Hepatocyte (in vitro differentiated cells): ENCODE results near the gene ASB2. TPM values are rescaled to one million over a fixed set of nuclear protein-coding genes. Genes with fewer than 3 reads are reported as not detected.

ENCODE experiments used
- DNase-seq: peaks from one replicate; pipeline ENCODE4 v3.0.0-alpha.2; 2016; ENCODE audit warnings: low spot score
- H2AFZ ChIP-seq: fragments of 200-600 bp; sonication (generic); 2 replicates; pipeline ENCODE4 v1.6.0; 2016; ENCODE audit warnings: antibody characterized with exemption, mild to moderate bottlenecking
- H3K27ac ChIP-seq: fragments of 200-600 bp; sonication (generic); 2 replicates; pipeline ENCODE4 v1.5.1; 2016; ENCODE audit warnings: mild to moderate bottlenecking
- H3K27me3 ChIP-seq: fragments of 200-600 bp; sonication (generic); 2 replicates; pipeline ENCODE4 v1.6.1; 2016
- H3K36me3 ChIP-seq: fragments of 200-600 bp; sonication (generic); replicated peaks from 2 replicates; pipeline ENCODE4 v1.5.1; 2016; ENCODE audit warnings: low read depth; ENCODE audit not compliant: insufficient read depth
- H3K4me1 ChIP-seq: fragments of 200-600 bp; sonication (generic); 2 replicates; pipeline ENCODE4 v1.5.1; 2016; ENCODE audit warnings: mild to moderate bottlenecking, moderate library complexity; ENCODE audit not compliant: insufficient read depth
- H3K4me2 ChIP-seq: fragments of 200-600 bp; sonication (generic); 2 replicates; pipeline ENCODE4 v1.6.0; 2016
- H3K4me3 ChIP-seq: fragments of 200-600 bp; sonication (generic); 2 replicates; pipeline ENCODE4 v1.5.1; 2016; ENCODE audit warnings: mild to moderate bottlenecking
- H3K79me2 ChIP-seq: fragments of 200-600 bp; sonication (generic); 2 replicates; pipeline ENCODE4 v1.6.0; 2017; ENCODE audit warnings: mild to moderate bottlenecking
- H3K9me2 ChIP-seq: fragments of 200-600 bp; sonication (generic); replicated peaks from 2 replicates; pipeline ENCODE4 v1.6.0; 2017; ENCODE audit warnings: mild to moderate bottlenecking; ENCODE audit not compliant: insufficient read depth
- H3K9me3 ChIP-seq: fragments of 200-600 bp; sonication (generic); 2 replicates; pipeline ENCODE4 v1.5.1; 2016; ENCODE audit warnings: low read depth, mild to moderate bottlenecking
- H4K20me1 ChIP-seq: fragments of 200-600 bp; sonication (generic); 2 replicates; pipeline ENCODE4 v1.6.0; 2016; ENCODE audit warnings: mild to moderate bottlenecking; ENCODE audit not compliant: insufficient read depth, poor library complexity, severe bottlenecking
- EZH2 ChIP-seq: fragments of 200-600 bp; sonication (generic); IDR thresholded peaks from 2 replicates; pipeline ENCODE4 v1.6.1; 2016; ENCODE audit warnings: antibody characterized with exemption, mild to moderate bottlenecking, borderline replicate concordance
- EZH2phosphoT487 ChIP-seq: fragments of 200-600 bp; sonication (generic); IDR thresholded peaks from one replicate; pipeline ENCODE4 v1.6.1; 2018; ENCODE audit warnings: antibody characterized with exemption, mild to moderate bottlenecking, low read depth, moderate library complexity; ENCODE audit not compliant: unreplicated experiment, severe bottlenecking
- WGBS: methylation state at CpG from one replicate; pipeline ENCODE4 v1.1.6; 2016; ENCODE audit warnings: low lambda C conversion rate; ENCODE audit errors: missing lambda C conversion rate; 5-methylcytosine and 5-hydroxymethylcytosine counted together
- polyA plus RNA-seq: library from polyadenylated mRNA; unstranded; fragments of >200 nt; fragmentation: Nextera tagmentation; extraction: Ambion mirVana; gene quantifications from 2 replicates; pipeline ENCODE4 v1.2.1, GENCODE V29; 2016
- total RNA-seq: library from RNA; depleted of rRNA; stranded (reverse); fragments of >200 nt; gene quantifications from 2 replicates; pipeline ENCODE4 v1.2.3, GENCODE V29; 2014
- TF ChIP-seq, protein P1 (sequence below): fragments of 200-600 bp; sonication (generic); IDR thresholded peaks from 2 replicates; pipeline ENCODE4 v1.5.1; 2016; ENCODE audit warnings: antibody characterized with exemption, mild to moderate bottlenecking; ENCODE audit not compliant: poor library complexity

ASB2 gene
- total and polyA plus RNA-seq, 2 experiments from 2014 or later: 0.27 to 0.53 TPM

DNA sequence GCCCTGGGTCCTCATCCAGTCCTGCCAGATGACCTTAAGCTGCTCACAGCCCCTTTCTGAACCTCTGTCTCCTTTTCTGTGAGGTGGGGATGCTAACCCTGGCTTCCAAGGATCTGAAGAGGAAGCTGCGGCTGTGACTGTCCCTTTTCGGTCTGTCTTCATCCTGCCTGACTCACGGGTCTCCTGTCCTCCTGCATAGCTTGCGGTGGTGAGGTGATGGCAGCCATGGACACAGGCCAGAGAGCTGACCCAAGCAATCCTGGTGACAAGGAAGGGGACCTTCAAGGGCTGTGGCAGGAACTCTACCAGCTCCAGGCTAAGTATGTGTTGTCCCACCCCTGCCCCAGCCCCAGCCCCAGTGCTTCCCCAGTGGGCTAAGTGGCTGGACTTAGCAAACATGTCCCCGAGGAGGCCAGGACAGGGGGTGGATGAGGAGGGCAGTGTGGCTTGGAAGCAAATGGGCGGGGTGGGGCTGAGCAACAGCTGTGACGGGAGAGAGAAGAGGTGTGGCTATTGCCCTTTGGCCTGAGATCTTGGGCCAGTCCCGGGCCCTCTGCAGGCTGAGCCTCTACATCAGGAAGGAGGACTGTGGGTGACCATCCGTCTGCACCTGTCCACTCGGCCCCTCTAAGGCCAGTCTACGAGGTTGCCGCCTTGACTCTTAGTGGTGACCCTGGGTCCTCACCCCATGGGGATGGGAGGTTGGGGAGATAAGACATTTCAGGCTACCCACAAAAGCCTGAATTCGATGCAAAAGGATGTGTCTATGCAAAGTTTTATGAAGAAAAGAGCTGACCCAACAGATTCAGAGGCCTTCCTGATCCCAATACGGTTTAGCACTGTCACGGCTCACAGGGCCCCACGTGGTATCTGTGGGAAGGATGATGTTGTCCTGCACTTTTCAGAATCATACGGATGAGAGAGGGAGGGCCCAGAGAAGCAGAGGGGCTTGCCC, 21.8 kb upstream of the ASB2 start:
- no peak overlapping the region for H3K27ac ChIP-seq
- H4K20me1 ChIP-seq: no peaks in the 10 kb centered on the region
- no peaks in the 10 kb centered on the region for H3K79me2 ChIP-seq
- H3K9me3 ChIP-seq: no peaks in the 10 kb centered on the region
- no peaks in the 10 kb centered on the region for H3K27me3 ChIP-seq
- H3K36me3 ChIP-seq: no peaks in the 10 kb centered on the region
- H3K4me3 ChIP-seq: no peak overlapping the region
- 89% methylated on average over 14 of the region's 17 CpGs for WGBS
- no peak overlapping the region for H2AFZ ChIP-seq
- no peaks in the 10 kb centered on the region for H3K9me2 ChIP-seq
- no peak for TF ChIP-seq EZH2
- TF ChIP-seq, protein P1, sequence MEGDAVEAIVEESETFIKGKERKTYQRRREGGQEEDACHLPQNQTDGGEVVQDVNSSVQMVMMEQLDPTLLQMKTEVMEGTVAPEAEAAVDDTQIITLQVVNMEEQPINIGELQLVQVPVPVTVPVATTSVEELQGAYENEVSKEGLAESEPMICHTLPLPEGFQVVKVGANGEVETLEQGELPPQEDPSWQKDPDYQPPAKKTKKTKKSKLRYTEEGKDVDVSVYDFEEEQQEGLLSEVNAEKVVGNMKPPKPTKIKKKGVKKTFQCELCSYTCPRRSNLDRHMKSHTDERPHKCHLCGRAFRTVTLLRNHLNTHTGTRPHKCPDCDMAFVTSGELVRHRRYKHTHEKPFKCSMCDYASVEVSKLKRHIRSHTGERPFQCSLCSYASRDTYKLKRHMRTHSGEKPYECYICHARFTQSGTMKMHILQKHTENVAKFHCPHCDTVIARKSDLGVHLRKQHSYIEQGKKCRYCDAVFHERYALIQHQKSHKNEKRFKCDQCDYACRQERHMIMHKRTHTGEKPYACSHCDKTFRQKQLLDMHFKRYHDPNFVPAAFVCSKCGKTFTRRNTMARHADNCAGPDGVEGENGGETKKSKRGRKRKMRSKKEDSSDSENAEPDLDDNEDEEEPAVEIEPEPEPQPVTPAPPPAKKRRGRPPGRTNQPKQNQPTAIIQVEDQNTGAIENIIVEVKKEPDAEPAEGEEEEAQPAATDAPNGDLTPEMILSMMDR: no peak
- TF ChIP-seq EZH2phosphoT487: no peak
- H3K4me1 ChIP-seq: peaks cover 7% of the 10 kb centered on the region
- H3K4me2 ChIP-seq: no peak overlapping the region
- DNase-seq: peak; percentile 42

DNA sequence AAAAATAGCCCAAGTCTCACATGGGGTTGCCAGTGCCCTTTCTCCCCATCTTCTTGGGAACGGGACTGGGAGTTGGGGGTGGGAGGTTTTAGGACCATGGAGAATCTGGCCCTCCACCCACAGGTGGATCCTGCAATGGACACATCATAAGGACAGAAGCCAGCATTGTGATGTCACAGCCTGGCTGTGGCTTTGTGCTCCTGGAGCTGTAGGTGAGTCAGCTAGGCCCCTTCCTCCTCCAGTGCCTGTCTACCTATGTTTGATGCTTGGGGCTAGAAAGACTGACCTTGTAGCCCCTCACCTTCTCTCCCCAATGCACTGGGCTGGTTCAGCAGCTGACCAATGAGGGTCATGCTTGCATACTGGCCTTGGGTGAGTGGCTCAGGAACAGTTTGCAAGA, 20.7 kb upstream of the ASB2 start, which contains the start of gene CCDC197:
CCDC197 (plus strand) TSS at position 220 of the 400 bp plus-strand sequence. CDS start 831 bp downstream, outside the sequence.
- Histone ChIP-seq H3K79me2 (no peaks in the 10 kb centered on the region), H4K20me1 (no peaks in the 10 kb centered on the region), H3K4me3 (no peak within 1 kb of the TSS), H2AFZ (no peak within 1 kb of the TSS), H3K4me2 (no peak within 1 kb of the TSS), H3K36me3 (no peaks in the 10 kb centered on the region), H3K4me1 (peaks cover 7% of the 10 kb centered on the region), H3K9me2 (no peaks in the 10 kb centered on the region), H3K27ac (no peak within 1 kb of the TSS), H3K9me3 (no peaks in the 10 kb centered on the region), H3K27me3 (no peaks in the 10 kb centered on the region)
- TF ChIP-seq, protein P1: no peak
- TF ChIP-seq EZH2 (no peak), EZH2phosphoT487 (no peak)
- WGBS: 89% methylated on average over 1 of the region's 1 CpG
- DNase-seq: no peak

DNA sequence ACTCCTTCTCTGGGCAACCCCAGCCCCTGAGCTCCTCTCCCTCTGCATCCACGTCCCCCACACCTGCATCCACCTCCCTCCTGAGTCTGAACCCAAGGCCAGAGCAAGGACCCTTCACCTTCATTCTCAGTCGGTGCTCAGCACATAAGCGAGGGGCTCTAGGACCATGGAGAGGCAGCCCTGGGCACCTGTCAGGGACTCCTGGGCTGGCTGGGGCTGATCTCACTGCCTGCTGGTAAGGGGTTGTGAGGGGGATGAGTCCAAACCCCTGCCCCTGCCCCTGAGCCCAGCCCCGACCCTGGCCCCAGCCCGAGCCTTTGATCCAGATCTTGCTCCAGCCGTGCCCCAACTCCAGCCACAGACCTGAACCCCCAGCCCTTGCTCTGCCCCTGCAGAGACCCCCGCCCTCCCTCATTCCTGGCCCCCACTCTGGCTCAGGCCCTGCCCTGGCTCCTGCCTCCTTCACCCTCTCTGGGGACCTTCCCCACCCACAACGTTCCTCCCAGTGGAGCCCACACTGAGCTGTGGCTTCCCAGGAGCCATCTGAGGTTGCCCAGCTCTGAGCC, 19.8 kb upstream of the ASB2 start:
- no peak for DNase-seq
- no peaks in the 10 kb centered on the region for H3K9me3 ChIP-seq
- H3K4me3 ChIP-seq: no peak overlapping the region
- TF ChIP-seq EZH2 (no peak), EZH2phosphoT487 (no peak)
- TF ChIP-seq, protein P1: no peak
- H3K4me1 ChIP-seq: peaks cover 7% of the 10 kb centered on the region
- no peaks in the 10 kb centered on the region for H3K36me3 ChIP-seq
- no peaks in the 10 kb centered on the region for H4K20me1 ChIP-seq
- H3K27me3 ChIP-seq: no peaks in the 10 kb centered on the region
- no peak overlapping the region for H3K4me2 ChIP-seq
- no peak overlapping the region for H3K27ac ChIP-seq
- H3K9me2 ChIP-seq: no peaks in the 10 kb centered on the region
- no peaks in the 10 kb centered on the region for H3K79me2 ChIP-seq
- WGBS: 78% methylated on average over 6 of the region's 8 CpGs
- no peak overlapping the region for H2AFZ ChIP-seq
